ENCODE measurements around the gene SUPT20HL1.

- TF ChIP-seq, protein P1, sequence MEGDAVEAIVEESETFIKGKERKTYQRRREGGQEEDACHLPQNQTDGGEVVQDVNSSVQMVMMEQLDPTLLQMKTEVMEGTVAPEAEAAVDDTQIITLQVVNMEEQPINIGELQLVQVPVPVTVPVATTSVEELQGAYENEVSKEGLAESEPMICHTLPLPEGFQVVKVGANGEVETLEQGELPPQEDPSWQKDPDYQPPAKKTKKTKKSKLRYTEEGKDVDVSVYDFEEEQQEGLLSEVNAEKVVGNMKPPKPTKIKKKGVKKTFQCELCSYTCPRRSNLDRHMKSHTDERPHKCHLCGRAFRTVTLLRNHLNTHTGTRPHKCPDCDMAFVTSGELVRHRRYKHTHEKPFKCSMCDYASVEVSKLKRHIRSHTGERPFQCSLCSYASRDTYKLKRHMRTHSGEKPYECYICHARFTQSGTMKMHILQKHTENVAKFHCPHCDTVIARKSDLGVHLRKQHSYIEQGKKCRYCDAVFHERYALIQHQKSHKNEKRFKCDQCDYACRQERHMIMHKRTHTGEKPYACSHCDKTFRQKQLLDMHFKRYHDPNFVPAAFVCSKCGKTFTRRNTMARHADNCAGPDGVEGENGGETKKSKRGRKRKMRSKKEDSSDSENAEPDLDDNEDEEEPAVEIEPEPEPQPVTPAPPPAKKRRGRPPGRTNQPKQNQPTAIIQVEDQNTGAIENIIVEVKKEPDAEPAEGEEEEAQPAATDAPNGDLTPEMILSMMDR (conservative IDR thresholded peaks at IDR 0.05; ENCODE audit: low read depth, low read length): no peak
- no peak for TF ChIP-seq EZH2 (IDR thresholded peaks at IDR 0.05; ENCODE audit: low read length, unreplicated experiment)
Observed at GRCh38 chrX:24399550-24399949, 39.1 kb downstream of the SUPT20HL1 start.

Data from PC-3 (cell line).